Skeletal muscle tissue (tissue), 4 donors: Measurements from ENCODE around the gene CHRNA10. TPM values are rescaled to one million over a fixed set of nuclear protein-coding genes. Genes with fewer than 3 reads are reported as not detected.
"Not testable (repeated sequence)": the region's sequence is repeated elsewhere in the genome, so short reads cannot be mapped to it uniquely, and the experiment has no call there.

ENCODE experiments used
- H3K27ac ChIP-seq: one replicate; pipeline ENCODE4 v1.7.0; 2013; ENCODE audit warnings: mild to moderate bottlenecking, low read depth, low read length, inconsistent platforms
- H3K27me3 ChIP-seq, 3 donors: one replicate each; pipeline ENCODE4 v1.7.0; 2013; ENCODE audit warnings: low read length in 3 of 3; ENCODE audit not compliant: control insufficient read depth in 3 of 3, insufficient read depth in 3 of 3
- H3K36me3 ChIP-seq, 3 donors: one replicate each; pipeline ENCODE4 v1.7.0; 2013; ENCODE audit warnings: low read length in 3 of 3; ENCODE audit not compliant: control insufficient read depth in 3 of 3, insufficient read depth in 3 of 3
- H3K4me1 ChIP-seq, 3 donors: one replicate each; pipeline ENCODE4 v1.7.0; 2013; ENCODE audit warnings: low read length in 3 of 3, mild to moderate bottlenecking in 3 of 3; ENCODE audit not compliant: control insufficient read depth in 3 of 3, insufficient read depth in 3 of 3
- H3K4me3 ChIP-seq, 3 donors: one replicate each; pipeline ENCODE4 v1.7.0; 2013; ENCODE audit warnings: low read length in 3 of 3
- H3K9ac ChIP-seq, 3 donors: one replicate each; pipeline ENCODE4 v1.7.0; 2013; ENCODE audit warnings: low read length in 3 of 3, mild to moderate bottlenecking in 3 of 3, moderate library complexity in 2 of 3, low read depth in 1 of 3
- H3K9me3 ChIP-seq, 3 donors: one replicate each; pipeline ENCODE4 v1.7.0; 2013; ENCODE audit warnings: low read length in 3 of 3; ENCODE audit not compliant: control insufficient read depth in 3 of 3
- total RNA-seq: library from RNA; depleted of rRNA; stranded (reverse); fragments of >200 nt; gene quantifications from one replicate; pipeline ENCODE4 v1.2.3, GENCODE V29; 2014
- donor health status: Osteomylitis.

Gene CHRNA10
- total RNA-seq, 1 donor from 2014 or later = 0.52 TPM

- H3K27me3 ChIP-seq, H3K4me1 ChIP-seq, H3K9me3 ChIP-seq, H3K9ac ChIP-seq, H3K36me3 ChIP-seq, H3K27ac ChIP-seq, H3K4me3 ChIP-seq: not testable (repeated sequence)
Observed at GRCh38 chr11:3652514-3652913, 18.7 kb downstream of the CHRNA10 start.

DNA sequence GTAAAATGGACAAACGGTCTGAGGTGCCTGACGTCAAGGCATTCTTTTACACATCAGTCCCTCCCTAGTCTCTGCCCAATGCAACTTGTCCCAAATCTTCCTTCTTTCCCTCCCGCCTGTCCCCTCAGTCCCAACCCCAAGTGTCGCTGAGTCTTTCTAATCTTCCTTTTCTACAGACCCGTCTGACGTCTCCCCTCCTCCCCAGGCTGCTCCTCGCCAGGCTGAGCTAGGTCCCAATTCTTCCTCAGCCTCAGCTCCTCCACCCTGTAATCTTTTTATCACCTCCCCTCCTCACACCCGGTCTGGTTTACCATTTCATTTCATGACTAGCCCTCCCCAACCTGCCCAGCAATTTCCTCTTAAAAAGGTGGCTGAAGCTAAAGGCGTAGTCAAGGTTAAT, 21.8 kb downstream of the CHRNA10 start:
- H3K36me3 ChIP-seq, H3K27ac ChIP-seq, H3K9me3 ChIP-seq, H3K27me3 ChIP-seq, H3K9ac ChIP-seq, H3K4me3 ChIP-seq: not testable (repeated sequence)
- peaks cover 10 to 17% (median 17%) of the 10 kb centered on the region in 3 donors for H3K4me1 ChIP-seq

- not testable (repeated sequence) for H3K9ac ChIP-seq, H3K27ac ChIP-seq, H3K36me3 ChIP-seq, H3K27me3 ChIP-seq, H3K9me3 ChIP-seq, H3K4me3 ChIP-seq
- H3K4me1 ChIP-seq = peaks cover 13 to 22% (median 21%) of the 10 kb centered on the region in 3 donors
Observed at GRCh38 chr11:3648843-3649242, 22.3 kb downstream of the CHRNA10 start.

DNA sequence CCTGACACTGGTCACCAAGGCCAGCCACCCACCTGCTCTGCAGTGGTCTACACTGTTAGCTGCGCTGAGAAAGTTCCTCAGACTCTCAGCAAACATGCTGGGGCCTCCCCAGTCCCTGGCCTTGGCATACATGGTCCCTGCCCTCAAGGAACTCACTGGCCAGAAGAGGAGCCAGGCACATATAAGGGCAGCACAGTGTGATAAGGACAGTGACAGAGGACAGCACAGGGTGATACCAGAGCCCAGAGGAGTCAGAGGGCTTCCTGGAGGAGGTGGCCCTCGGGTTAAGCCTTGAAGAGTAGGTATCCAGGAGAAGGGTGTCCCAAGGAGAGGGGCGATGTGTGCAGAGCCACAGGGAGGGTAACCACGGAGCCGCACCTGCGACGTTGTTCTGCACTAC, 25.6 kb downstream of the CHRNA10 start:
- Histone ChIP-seq H3K27ac (peak overlapping the region; percentile 99), H3K4me3 (peak overlapping the region; percentile 80 to 91 (median 83)), H3K36me3 (no peaks in the 10 kb centered on the region), H3K9ac (peak overlapping the region; percentile 87 to 90 (median 88)), H3K27me3 (no peaks in the 10 kb centered on the region), H3K4me1 (peaks cover 26 to 34% (median 27%) of the 10 kb centered on the region in 3 donors), H3K9me3 (no peaks in the 10 kb centered on the region)

GRCh38 chr11:3644817-3645235, 26.4 kb downstream of the CHRNA10 start, which contains the start of gene ART1:
TSS of gene ART1 (plus strand) at chr11:3645128. CDS start at chr11:3659214, 14,086 bp downstream.
- peaks cover 26 to 34% (median 27%) of the 10 kb centered on the region in 3 donors for H3K4me1 ChIP-seq
- H3K9me3 ChIP-seq = no peaks in the 10 kb centered on the region
- no peaks in the 10 kb centered on the region for H3K27me3 ChIP-seq
- H3K4me3 ChIP-seq = peak within 1 kb of the TSS; percentile 80 to 91 (median 83)
- peak within 1 kb of the TSS; percentile 87 to 90 (median 88) for H3K9ac ChIP-seq
- H3K27ac ChIP-seq = peak within 1 kb of the TSS; percentile 99
- H3K36me3 ChIP-seq = no peaks in the 10 kb centered on the region

GRCh38 chr11:3643102-3643546, 28.1 kb downstream of the CHRNA10 start:
- Histone ChIP-seq H3K4me1 (peaks cover 26 to 34% (median 27%) of the 10 kb centered on the region in 3 donors), H3K27ac (peak overlapping the region; percentile 99), H3K4me3 (peak overlapping the region; percentile 74 to 83 (median 80))

DNA sequence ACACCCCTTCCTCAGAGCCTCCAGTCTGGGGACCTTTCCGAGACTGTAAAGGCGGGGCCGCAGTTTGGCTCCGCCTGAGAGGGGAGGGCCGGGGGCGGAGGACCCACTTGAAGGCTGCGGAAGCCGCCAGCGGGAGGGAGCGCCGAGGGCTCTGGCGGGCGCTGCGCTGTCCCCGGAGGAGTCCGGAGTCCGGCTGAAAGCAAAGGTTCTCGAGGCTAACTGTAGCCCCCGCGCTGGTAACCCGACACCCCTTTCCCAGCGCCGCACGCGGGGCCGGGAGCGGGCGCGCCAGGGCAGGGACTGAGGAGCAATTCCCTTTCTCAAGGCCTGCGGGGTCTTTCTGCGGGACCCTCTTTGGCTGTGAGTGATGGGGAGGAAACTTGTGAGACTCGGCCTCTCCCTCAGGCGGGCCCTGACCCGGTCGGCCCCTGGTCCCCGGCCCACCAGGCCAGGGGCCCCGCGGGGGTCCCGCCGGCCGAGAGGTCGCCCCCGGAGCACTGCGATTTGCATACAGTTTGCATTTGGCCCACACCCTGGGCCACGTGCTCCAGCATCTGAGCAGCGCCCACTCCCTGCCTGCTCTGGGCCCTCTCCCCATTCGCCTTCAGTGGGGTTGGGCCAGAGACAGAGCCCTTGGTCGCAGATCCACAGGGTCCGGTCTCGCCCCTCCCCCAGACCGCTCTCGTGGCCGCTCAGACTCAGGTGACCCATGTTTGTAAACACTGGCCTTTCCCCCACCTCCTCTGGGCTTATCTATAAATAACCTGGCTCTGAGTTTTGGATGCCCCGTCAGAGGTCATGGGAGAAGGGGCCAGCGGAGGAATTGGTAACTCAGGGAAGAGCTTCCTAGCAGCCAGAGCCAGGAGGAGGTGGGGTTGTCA, 28.9 kb downstream of the CHRNA10 start:
- peak overlapping the region; percentile 74 to 83 (median 80) for H3K4me3 ChIP-seq
- H3K9me3 ChIP-seq = no peaks in the 10 kb centered on the region
- H3K9ac ChIP-seq = peak overlapping the region; percentile 92 to 97 (median 97)
- peak overlapping the region; percentile 99 for H3K27ac ChIP-seq
- peaks cover 26 to 34% (median 27%) of the 10 kb centered on the region in 3 donors for H3K4me1 ChIP-seq
- no peaks in the 10 kb centered on the region for H3K36me3 ChIP-seq
- no peaks in the 10 kb centered on the region for H3K27me3 ChIP-seq

More at GRCh38 chr11:3643102-3643546, 28.1 kb downstream of the CHRNA10 start:
- not testable (repeated sequence) for H3K9me3 ChIP-seq, H3K36me3 ChIP-seq, H3K27me3 ChIP-seq
- H3K9ac ChIP-seq = peak overlapping the region; percentile 92 to 97 (median 97)

DNA sequence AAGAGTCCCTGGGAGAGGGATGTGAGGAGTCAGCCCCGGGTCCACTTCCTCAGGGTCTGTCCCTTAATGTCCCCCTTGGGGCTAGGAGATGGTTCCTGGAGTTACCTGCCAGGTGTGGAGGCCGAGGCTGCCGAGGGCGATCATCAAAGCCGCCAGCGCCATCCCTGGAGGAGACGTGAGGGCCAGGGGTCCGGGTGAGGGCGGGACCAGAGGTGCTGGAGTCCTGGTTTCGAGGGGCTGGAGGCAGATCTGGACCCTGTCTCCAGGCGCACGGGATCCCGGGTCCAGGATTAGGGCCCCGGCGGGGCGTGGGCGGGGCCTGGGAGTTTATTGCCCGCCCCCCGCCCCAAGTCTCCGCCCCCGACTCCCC, 29.5 kb downstream of the CHRNA10 start, which contains the start of gene ART5:
Gene ART5, minus strand, starts transcription at position 292 of the 370 bp plus-strand sequence. Its CDS starts 130 bp downstream, at position 162.
- Histone ChIP-seq H3K9me3 (no peaks in the 10 kb centered on the region), H3K27ac (peak within 1 kb of the TSS; percentile 99), H3K9ac (peak within 1 kb of the TSS; percentile 92 to 97 (median 97)), H3K27me3 (no peaks in the 10 kb centered on the region), H3K36me3 (no peaks in the 10 kb centered on the region), H3K4me1 (peaks cover 25 to 32% (median 26%) of the 10 kb centered on the region in 3 donors), H3K4me3 (peak within 1 kb of the TSS; percentile 74 to 83 (median 80))

GRCh38 chr11:3641191-3641590, 30.0 kb downstream of the CHRNA10 start:
- no peaks in the 10 kb centered on the region for H3K9me3 ChIP-seq
- peaks cover 20 to 27% (median 21%) of the 10 kb centered on the region in 3 donors for H3K4me1 ChIP-seq
- H3K36me3 ChIP-seq = no peaks in the 10 kb centered on the region
- H3K27ac ChIP-seq = peak overlapping the region; percentile 99
- H3K4me3 ChIP-seq = peak overlapping the region in 1 of 3 donors; percentile 59
- H3K9ac ChIP-seq = peak overlapping the region in 2 of 3 donors; percentile 59 to 97
- H3K27me3 ChIP-seq = no peaks in the 10 kb centered on the region

- Histone ChIP-seq H3K9ac (no peak overlapping the region), H3K27me3 (no peaks in the 10 kb centered on the region), H3K4me3 (no peak overlapping the region), H3K36me3 (no peaks in the 10 kb centered on the region), H3K9me3 (no peaks in the 10 kb centered on the region), H3K4me1 (peaks cover 14 to 20% (median 19%) of the 10 kb centered on the region in 3 donors), H3K27ac (no peak overlapping the region)
Observed at GRCh38 chr11:3639841-3640240, 31.3 kb downstream of the CHRNA10 start.
